HG02840 (cell line): ENCODE measurements around the gene BHLHE40.

ENCODE experiments used
- ATAC-seq: cut with Tn5 transposase; IDR thresholded peaks from one replicate; pipeline ENCODE4 v1.9.1; 2021; ENCODE audit warnings: mild to moderate bottlenecking, moderate library complexity, moderate number of reproducible peaks; ENCODE audit not compliant: unreplicated experiment, low FRiP score

The BHLHE40 gene

GRCh38 chr3:4982773-4983738, 3.8 kb downstream of the BHLHE40 start:
- ATAC-seq, result no peak

DNA sequence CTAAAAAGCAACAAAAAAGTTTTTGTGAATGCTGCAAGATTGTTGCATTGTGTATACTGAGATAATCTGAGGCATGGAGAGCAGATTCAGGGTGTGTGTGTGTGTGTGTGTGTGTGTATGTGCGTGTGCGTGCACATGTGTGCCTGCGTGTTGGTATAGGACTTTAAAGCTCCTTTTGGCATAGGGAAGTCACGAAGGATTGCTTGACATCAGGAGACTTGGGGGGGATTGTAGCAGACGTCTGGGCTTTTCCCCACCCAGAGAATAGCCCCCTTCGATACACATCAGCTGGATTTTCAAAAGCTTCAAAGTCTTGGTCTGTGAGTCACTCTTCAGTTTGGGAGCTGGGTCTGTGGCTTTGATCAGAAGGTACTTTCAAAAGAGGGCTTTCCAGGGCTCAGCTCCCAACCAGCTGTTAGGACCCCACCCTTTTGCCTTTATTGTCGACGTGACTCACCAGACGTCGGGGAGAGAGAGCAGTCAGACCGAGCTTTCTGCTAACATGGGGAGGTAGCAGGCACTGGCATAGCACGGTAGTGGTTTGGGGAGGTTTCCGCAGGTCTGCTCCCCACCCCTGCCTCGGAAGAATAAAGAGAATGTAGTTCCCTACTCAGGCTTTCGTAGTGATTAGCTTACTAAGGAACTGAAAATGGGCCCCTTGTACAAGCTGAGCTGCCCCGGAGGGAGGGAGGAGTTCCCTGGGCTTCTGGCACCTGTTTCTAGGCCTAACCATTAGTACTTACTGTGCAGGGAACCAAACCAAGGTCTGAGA, 4.7 kb downstream of the BHLHE40 start:
- ATAC-seq, result peak; percentile 47

- ATAC-seq, result no peak
Measured at GRCh38 chr3:4984511-4984864, 5.3 kb downstream of the BHLHE40 start.

DNA sequence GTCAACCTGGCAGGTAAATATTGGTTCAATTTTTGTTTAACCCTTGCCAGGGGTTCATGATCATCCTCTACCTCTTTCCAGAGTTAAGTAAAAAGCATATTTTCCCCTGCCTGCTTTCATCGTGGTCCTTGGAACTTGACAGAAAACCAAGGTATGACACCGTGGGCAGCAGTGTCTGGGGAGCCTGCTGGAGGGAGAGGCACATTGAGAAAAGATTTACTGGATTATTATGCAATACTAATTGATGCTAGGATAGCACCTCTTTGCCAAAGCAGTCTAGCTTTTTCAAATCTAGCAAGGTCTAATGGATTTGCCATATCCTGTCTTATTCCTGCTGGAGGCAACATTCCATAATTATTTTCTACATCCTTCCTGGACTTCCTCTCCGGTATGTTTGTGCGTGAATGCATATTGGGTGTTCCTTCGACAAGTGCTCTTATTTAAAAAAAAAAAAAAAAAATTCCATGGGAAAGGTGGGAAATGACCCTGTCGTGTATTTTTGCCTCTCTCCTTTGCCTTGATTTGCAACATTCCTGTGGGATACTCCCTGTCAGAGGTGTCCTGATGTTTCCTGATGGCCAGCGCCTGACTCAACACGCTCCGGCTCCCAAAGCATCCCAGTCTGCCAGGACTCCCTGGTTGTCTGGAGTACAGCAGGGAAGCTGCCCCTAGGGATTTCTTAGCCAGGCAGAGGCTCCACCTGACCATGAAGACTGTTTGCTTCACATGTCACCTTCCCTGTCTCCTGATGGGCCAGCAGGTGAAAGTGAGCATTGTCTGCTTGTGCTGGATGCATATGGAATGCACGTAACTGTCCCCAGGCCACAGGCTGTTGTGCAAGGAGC, 6.3 kb downstream of the BHLHE40 start:
- no peak for ATAC-seq

DNA sequence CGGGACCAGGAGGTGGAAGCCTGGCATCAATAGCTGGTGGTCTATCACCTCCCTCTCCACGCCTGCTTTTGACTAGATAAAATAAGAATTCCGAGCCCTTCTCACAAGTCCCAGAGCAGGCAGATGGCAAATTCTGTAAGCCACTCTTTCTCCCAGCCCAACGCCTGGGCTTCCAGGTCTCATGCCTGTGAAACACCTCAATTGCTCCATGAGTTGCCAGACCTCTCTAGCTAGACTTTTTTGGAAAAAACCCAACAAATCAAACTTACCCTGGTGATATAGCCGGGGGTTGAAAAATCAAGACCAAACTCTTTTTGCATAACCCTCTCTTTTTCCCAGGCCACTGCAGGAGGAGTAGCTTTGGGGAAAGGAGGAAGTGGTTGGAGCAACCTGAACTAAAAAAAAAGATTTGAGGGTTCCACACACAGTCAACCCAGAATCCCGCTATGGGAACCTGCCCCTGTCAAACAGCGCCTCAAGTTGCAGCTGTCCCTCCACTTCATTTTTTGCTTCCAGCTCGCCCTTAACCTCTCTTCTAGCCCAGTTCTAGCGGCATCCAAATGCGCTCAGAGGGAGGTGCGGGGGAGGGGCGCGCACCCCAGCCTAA, 7.0 kb downstream of the BHLHE40 start:
- peak; percentile 28 for ATAC-seq

DNA sequence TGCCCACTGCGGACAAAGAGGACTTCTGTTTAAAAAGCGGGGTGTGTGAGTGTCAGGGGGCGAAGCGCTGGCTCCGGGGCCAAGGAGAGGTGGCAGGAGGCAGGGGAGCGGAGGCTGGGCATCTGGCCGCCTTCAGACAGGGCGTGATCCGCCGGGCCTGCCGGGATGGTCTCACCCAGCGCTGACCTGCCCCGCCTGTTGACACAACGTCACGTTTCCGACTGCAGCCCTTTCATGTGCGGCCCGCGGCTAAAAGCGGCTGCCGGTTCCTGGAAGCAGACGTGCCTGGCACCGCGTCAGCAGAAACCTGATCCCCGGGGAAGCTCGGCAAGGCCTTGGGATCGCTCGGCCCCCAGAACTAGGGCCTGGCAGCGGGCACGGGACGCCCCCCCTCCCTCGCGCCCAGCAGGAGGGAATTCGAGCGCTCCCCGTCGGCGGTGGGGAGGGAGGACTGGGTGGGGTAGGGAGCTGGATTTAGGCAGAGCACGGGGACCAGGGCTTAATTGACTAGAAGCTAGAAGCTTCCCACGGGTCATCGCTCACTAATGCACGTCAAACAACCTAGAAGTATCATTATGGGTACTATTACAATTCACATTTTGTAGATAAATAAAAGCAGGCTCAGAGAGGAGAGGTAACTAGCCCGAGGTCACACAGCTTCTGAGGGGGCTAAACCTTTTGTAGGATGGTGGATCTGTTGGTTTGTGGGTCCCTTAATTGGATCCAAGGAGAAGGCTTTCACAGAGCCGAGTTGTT, 7.7 kb downstream of the BHLHE40 start:
- peak; percentile 46 for ATAC-seq

GRCh38 chr3:4987538-4988296, 8.5 kb downstream of the BHLHE40 start:
- no peak for ATAC-seq

DNA sequence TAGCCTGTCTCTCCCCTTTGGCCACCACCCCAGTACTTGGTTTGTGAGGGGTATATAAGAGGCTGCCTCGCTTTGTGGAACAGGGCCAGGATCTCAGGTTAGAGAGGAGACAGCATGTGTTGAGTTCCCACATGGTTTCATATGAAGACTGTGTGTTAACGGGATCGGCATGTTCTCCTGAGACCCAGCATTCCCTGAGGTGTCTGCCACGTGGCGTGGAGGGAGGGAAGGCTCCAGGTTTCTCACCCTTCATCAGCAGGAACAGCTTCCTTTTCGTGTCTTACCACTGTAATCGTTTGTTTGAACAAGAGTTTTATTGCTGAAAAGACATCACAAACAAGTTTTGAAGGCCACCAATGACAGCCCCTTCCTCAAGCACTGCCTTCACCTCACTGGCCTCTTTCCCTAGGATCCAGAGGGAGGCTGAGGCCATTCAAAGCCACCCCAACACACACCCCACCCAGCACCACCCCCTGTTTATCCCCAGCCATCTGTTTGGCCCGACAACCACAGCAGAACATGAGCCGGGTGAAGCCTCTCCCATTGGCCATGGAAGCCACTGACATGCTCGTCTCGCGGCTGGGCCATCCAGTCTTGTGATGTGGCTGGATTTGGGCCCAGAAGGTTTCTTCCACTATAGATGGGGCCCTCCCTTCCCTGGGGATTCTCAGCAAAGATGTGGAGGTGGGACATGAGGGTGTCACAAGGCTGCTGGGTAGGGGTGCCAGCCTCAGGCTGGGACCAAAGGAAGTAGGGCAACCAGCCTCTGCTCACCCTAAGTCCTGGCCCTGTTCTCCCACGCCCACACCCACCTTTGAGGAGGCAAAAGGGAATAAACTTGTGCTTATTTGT, 10.0 kb downstream of the BHLHE40 start:
- no peak for ATAC-seq

- ATAC-seq, result no peak
Measured at GRCh38 chr3:4990069-4990468, 10.8 kb downstream of the BHLHE40 start.

DNA sequence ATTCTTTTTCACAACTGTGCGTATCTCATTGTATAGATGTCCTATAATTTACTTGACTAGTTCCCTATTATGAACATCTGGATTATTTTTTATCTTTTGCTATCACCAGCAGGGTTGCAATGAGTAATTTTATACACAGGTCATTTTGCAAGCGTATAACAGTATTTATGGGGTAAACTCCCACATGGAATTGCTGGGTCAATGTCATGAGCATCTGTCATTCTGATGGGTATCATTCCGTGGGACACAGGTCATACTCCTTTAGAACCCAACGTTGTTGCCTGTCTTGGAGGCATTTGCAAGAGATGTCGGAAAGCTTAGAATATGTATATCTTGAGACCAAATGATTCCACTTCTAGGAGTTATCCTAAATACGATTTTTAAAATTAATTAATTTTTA, 12.9 kb downstream of the BHLHE40 start:
- no peak for ATAC-seq

DNA sequence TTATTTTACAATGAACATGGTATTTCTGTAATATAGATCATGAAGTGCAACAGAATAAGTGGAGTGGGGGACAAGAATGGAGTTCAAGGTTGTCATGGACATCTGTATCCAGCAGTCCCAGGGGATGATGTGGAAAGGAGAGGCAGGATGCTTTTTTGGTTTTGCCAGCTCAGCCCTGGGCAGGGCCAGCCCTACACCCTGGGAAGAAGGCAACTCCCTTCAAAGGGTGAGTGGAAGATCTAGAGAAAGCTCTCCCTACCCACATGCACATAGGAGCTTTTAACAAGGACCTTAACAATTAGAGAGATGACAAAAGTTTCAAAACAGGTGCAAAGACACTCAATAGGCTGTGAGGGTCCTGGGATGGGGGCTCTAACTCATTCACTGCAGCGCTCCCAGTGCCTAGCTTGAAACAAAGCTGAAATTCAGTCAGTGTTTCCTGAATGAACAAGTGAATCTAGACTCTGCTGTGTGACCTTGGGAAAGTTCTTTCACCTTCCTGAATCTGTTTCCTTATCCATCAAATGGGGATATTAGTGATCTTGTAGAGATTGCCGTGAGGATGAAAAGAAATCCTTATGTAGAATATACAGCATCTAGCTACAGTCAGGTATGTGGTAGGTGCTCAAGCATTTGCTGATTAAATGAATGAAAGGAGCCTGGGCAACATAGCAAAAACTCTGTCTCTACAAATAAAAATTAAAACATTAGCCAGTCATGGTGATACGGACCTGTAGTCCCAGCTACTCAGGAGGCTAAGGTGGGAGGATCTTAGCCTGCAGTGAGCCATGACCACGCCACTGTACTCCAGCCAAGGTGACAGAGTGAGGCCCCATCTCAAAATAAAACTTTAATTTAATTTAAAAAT, 14.3 kb downstream of the BHLHE40 start:
- no peak for ATAC-seq

DNA sequence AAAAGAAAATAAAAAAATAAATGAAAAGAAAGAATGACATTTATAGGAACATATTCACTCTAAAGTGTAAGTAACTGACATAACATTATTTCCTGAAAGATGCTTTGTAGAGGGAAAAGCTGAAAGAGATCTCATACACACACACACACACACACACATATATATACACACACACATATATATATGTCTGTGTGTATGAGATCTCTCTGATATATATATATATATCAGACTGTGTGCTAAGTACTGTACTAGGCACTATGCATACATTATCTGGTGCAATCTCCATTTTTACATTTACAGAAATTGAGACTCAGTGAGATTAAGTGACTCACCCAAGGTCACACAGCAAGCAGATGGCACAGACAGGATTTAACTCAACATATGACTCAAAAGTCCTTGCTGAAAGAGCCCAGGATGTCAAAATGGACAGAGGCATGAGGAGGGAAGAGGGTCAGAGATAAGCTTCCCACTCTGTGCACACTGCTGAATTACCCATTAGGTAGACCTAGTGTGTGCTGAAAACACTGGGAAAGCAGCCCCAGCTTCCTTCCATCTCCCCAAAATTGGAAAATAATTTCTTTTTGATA, 15.0 kb downstream of the BHLHE40 start:
- no peak for ATAC-seq

DNA sequence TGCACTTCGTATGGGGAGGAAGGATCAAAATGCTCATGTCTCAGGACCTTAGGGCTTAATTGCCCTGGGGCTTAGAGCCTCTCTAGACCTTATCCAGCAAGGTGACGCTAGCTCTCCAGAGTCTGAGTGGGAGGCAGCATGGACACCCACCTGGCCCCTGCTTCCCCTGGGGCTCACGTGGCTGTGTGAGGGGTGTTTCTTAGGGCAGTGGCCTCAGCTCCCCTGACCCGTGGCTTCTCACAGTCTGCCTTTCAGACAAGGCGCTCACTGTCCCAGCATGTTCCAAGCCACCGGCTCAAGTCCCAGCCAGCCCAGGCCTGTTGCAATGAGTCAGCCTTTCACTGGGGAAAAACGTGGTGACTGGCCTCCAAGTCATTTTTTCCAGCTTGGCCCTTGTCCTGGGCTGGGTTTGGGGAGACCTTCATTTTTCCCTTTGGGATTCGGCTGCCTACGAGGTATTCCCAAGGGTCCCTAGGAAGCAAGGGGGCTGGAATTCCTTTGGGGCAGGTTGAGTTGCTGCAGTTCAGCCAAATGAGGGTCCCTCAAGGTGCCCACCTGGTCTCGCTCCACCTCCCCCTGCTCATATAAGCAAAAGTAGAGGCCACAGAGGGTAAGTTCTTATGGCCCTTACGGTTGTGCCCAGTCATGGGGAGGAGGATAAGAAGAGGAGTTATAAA, 15.7 kb downstream of the BHLHE40 start:
- ATAC-seq, result no peak

GRCh38 chr3:4995500-4996053, 16.3 kb downstream of the BHLHE40 start:
- ATAC-seq, result no peak

DNA sequence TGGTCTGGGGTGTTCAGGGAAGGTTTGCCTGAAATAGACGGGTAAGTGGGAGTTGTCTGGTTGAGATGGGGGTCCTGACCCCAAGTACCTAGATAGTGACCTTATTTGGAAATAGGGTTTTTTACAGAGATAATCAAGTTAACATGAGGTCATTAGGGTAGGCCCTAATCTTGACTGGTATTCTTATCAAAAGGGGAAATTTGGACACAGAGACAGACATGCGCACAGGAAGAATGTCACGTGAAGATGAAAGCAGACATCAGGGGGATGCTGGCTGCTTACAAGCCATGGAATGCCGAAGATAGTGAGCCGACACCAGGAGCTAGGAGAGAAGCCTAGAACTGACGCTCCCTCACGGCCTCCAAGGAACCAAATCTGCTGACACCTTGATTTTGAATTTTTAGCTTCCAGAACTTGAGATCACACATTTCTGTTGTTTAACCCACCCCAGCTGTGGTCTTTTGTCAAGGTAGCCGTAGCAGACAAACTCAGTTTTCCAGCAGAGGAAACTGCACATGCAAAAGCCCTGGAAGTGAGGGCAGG, 17.1 kb downstream of the BHLHE40 start:
- ATAC-seq, result no peak
